ENCODE measurements around the gene KCNA10. TPM values are rescaled to one million over a fixed set of nuclear protein-coding genes. Genes with fewer than 3 reads are reported as not detected.

KCNA10 gene
- total and polyA plus RNA-seq, 2 of the 13 experiments (the other 11 are each of a cell fraction or from before 2014, with no cell fraction given) = not detected

DNA sequence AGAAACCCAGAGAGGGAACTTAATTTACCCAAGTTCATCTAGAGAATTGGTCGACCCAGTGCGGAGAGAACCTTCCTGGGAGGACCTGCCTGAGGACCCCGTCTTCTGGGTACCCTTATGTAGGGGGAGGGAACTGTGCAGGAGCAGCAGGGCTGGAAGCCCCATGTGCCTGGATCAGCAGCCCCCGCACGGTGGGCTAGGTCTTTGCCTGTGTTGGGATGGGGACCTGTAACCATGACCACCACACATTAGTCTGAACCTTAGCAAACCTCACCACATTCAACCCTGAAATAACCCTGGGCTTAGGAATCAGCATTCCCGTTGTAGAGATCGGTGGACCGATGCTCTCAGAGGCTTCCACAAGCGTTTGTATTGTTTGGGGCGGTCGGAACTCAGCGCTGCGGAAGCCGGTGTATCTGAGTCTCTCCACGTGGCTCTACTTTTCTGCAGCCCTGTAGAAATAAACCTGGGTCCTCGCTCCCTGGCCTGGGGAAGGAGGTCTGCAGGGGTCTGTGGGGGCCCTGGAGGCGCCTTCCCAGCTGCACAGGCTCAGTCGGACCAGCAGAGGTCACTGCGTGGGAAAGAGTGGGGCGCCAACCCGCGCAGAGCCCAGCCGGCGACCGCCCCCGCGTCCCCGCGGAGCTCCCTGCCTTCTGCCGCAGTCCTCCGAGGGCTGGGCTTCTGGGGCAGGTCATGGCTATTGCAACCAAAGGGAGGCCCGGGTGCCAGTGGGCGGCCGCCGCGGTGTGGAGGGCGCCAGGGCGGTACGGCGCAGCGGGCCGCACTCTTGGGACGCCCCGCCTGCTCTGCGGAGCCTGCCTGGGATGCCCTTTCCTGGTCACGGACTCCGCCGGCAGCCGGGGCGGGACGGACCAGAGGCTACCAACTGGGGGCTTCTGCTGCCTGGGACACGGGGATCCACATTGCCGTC, 36.2 kb upstream of the KCNA10 start (continued):
- TF ChIP-seq, protein P1, sequence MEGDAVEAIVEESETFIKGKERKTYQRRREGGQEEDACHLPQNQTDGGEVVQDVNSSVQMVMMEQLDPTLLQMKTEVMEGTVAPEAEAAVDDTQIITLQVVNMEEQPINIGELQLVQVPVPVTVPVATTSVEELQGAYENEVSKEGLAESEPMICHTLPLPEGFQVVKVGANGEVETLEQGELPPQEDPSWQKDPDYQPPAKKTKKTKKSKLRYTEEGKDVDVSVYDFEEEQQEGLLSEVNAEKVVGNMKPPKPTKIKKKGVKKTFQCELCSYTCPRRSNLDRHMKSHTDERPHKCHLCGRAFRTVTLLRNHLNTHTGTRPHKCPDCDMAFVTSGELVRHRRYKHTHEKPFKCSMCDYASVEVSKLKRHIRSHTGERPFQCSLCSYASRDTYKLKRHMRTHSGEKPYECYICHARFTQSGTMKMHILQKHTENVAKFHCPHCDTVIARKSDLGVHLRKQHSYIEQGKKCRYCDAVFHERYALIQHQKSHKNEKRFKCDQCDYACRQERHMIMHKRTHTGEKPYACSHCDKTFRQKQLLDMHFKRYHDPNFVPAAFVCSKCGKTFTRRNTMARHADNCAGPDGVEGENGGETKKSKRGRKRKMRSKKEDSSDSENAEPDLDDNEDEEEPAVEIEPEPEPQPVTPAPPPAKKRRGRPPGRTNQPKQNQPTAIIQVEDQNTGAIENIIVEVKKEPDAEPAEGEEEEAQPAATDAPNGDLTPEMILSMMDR (CRISPR knock-in tag; IDR thresholded peaks at IDR 0.05) = peak; percentile 76
- TF ChIP-seq ZNF343 (CRISPR knock-in tag; IDR thresholded peaks at IDR 0.05) (no peak), UBTF (CRISPR knock-in tag; IDR thresholded peaks at IDR 0.05) (peak; percentile 77), ZNF670 (CRISPR knock-in tag; IDR thresholded peaks at IDR 0.05; ENCODE audit: borderline replicate concordance) (no peak), STAG1 (CRISPR knock-in tag; IDR thresholded peaks at IDR 0.05) (peak; percentile 32; the same call in 1 of the 2 replicates), ZBTB26 (CRISPR knock-in tag; IDR thresholded peaks at IDR 0.05; ENCODE audit: borderline replicate concordance) (no peak), ZBTB7B (CRISPR knock-in tag; IDR thresholded peaks at IDR 0.05) (peak; percentile 59; the same call in 1 of the 2 replicates), SP1 (IDR thresholded peaks at IDR 0.05) (no peak), SP1 (CRISPR knock-in tag; IDR thresholded peaks at IDR 0.05) (no peak), ZNF703 (CRISPR knock-in tag; IDR thresholded peaks at IDR 0.05; ENCODE audit: borderline replicate concordance) (no peak), ZNF501 (CRISPR knock-in tag; IDR thresholded peaks at IDR 0.05) (peak; percentile 55; the same call in 1 of the 2 replicates), TBX2 (CRISPR knock-in tag; IDR thresholded peaks at IDR 0.05; ENCODE audit: borderline replicate concordance) (0 out of 2 replicates have a peak, but pooled peaks have one; percentile 15), NR1H2 (CRISPR knock-in tag; IDR thresholded peaks at IDR 0.05; ENCODE audit: borderline replicate concordance, low read depth) (no peak), ZBTB7A (CRISPR knock-in tag; IDR thresholded peaks at IDR 0.05) (no peak)
- TF ChIP-seq, protein P2, sequence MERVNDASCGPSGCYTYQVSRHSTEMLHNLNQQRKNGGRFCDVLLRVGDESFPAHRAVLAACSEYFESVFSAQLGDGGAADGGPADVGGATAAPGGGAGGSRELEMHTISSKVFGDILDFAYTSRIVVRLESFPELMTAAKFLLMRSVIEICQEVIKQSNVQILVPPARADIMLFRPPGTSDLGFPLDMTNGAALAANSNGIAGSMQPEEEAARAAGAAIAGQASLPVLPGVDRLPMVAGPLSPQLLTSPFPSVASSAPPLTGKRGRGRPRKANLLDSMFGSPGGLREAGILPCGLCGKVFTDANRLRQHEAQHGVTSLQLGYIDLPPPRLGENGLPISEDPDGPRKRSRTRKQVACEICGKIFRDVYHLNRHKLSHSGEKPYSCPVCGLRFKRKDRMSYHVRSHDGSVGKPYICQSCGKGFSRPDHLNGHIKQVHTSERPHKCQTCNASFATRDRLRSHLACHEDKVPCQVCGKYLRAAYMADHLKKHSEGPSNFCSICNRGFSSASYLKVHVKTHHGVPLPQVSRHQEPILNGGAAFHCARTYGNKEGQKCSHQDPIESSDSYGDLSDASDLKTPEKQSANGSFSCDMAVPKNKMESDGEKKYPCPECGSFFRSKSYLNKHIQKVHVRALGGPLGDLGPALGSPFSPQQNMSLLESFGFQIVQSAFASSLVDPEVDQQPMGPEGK (CRISPR knock-in tag; IDR thresholded peaks at IDR 0.05) = peak; percentile 59; the same call in 1 of the 2 replicates
- TF ChIP-seq, protein P3, sequence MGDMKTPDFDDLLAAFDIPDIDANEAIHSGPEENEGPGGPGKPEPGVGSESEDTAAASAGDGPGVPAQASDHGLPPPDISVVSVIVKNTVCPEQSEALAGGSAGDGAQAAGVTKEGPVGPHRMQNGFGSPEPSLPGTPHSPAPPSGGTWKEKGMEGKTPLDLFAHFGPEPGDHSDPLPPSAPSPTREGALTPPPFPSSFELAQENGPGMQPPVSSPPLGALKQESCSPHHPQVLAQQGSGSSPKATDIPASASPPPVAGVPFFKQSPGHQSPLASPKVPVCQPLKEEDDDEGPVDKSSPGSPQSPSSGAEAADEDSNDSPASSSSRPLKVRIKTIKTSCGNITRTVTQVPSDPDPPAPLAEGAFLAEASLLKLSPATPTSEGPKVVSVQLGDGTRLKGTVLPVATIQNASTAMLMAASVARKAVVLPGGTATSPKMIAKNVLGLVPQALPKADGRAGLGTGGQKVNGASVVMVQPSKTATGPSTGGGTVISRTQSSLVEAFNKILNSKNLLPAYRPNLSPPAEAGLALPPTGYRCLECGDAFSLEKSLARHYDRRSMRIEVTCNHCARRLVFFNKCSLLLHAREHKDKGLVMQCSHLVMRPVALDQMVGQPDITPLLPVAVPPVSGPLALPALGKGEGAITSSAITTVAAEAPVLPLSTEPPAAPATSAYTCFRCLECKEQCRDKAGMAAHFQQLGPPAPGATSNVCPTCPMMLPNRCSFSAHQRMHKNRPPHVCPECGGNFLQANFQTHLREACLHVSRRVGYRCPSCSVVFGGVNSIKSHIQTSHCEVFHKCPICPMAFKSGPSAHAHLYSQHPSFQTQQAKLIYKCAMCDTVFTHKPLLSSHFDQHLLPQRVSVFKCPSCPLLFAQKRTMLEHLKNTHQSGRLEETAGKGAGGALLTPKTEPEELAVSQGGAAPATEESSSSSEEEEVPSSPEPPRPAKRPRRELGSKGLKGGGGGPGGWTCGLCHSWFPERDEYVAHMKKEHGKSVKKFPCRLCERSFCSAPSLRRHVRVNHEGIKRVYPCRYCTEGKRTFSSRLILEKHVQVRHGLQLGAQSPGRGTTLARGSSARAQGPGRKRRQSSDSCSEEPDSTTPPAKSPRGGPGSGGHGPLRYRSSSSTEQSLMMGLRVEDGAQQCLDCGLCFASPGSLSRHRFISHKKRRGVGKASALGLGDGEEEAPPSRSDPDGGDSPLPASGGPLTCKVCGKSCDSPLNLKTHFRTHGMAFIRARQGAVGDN (CRISPR knock-in tag; IDR thresholded peaks at IDR 0.05) = peak; percentile 40; the same call in 1 of the 2 replicates

Measured in HepG2 (cell line).